ENCODE results near the gene LYRM2.
A peak's percentile ranks its signal among the peaks of the same experiment; 100 is the strongest.

LYRM2 gene

GRCh38 chr6:89553431-89553830 lies 85.1 kb downstream of the LYRM2 start:
- no peak for DNase-seq

GRCh38 chr6:89547281-89547680 lies 91.3 kb downstream of the LYRM2 start:
- DNase-seq: no peak

- no peak for DNase-seq
These were observed 95.7 kb downstream of the LYRM2 start for GRCh38 chr6:89542866-89543265.

- no peak for DNase-seq
These were observed 96.3 kb downstream of the LYRM2 start for GRCh38 chr6:89542081-89542857.

- DNase-seq: no peak
These were observed 98.8 kb downstream of the LYRM2 start for GRCh38 chr6:89539779-89540178.

- DNase-seq: no peak
These were observed 102.3 kb downstream of the LYRM2 start for GRCh38 chr6:89536231-89536630.

- DNase-seq: no peak
These were observed 107.6 kb downstream of the LYRM2 start for GRCh38 chr6:89530982-89531381.

- DNase-seq: no peak
These were observed 109.7 kb downstream of the LYRM2 start for GRCh38 chr6:89528866-89529265.

GRCh38 chr6:89527634-89528033 lies 110.9 kb downstream of the LYRM2 start:
- peak; percentile 19 for DNase-seq

- DNase-seq: no peak
These were observed 112.0 kb downstream of the LYRM2 start for GRCh38 chr6:89526563-89526869.

GRCh38 chr6:89525786-89526562 lies 112.6 kb downstream of the LYRM2 start:
- no peak for DNase-seq

- DNase-seq: no peak
These were observed 115.8 kb downstream of the LYRM2 start for GRCh38 chr6:89522778-89523177.

- DNase-seq: no peak
These were observed 117.8 kb downstream of the LYRM2 start for GRCh38 chr6:89520736-89521135.

- no peak for DNase-seq
These were observed 120.0 kb downstream of the LYRM2 start for GRCh38 chr6:89518352-89519055.
